LHCN-M2 (cell line): ENCODE results near the gene RFX1. TPM values are rescaled to one million over a fixed set of nuclear protein-coding genes. Genes with fewer than 3 reads are reported as not detected.
A peak's percentile ranks its signal among the peaks of the same experiment; 100 is the strongest.
"Not testable (repeated sequence)": the region's sequence is repeated elsewhere in the genome, so short reads cannot be mapped to it uniquely, and the experiment has no call there.

Source experiments
- DNase-seq: peaks from one replicate; pipeline ENCODE4 v3.0.0-alpha.2; 2012; ENCODE audit warnings: low read depth
- total RNA-seq: library from RNA; depleted of rRNA; stranded (reverse); fragments of >200 nt; gene quantifications from 2 replicates; pipeline ENCODE4 v1.2.3, GENCODE V29; 2014

The RFX1 gene
- total RNA-seq, 1 experiment from 2014 or later, result 2.2 TPM

GRCh38 chr19:13979244-13979615 lies 26.9 kb downstream of the RFX1 start:
- DNase-seq, result no peak

GRCh38 chr19:13978351-13979243 lies 27.5 kb downstream of the RFX1 start:
- DNase-seq, result no peak

- no peak for DNase-seq
Observed at GRCh38 chr19:13977803-13978202, 28.3 kb downstream of the RFX1 start.

- DNase-seq, result no peak
Observed at GRCh38 chr19:13976446-13976845, 29.7 kb downstream of the RFX1 start.

GRCh38 chr19:13975870-13976269 lies 30.2 kb downstream of the RFX1 start:
- no peak for DNase-seq

- no peak for DNase-seq
Observed at GRCh38 chr19:13974073-13974472, 32.0 kb downstream of the RFX1 start.

- not testable (repeated sequence) for DNase-seq
Observed at GRCh38 chr19:13973479-13973878, 32.6 kb downstream of the RFX1 start.

GRCh38 chr19:13972368-13973155 lies 33.6 kb downstream of the RFX1 start:
- no peak for DNase-seq

- not testable (repeated sequence) for DNase-seq
Observed at GRCh38 chr19:13971868-13972267, 34.3 kb downstream of the RFX1 start.

- DNase-seq, result no peak
Observed at GRCh38 chr19:13969897-13970296, 36.2 kb downstream of the RFX1 start.

- no peak for DNase-seq
Observed at GRCh38 chr19:13968999-13969398, 37.1 kb downstream of the RFX1 start.

- DNase-seq, result no peak
Observed at GRCh38 chr19:13968383-13968935, 37.7 kb downstream of the RFX1 start.

- not testable (repeated sequence) for DNase-seq
Observed at GRCh38 chr19:13967206-13967605, 38.9 kb downstream of the RFX1 start.

- DNase-seq, result no peak
Observed at GRCh38 chr19:13966684-13967128, 39.4 kb downstream of the RFX1 start.

GRCh38 chr19:13965926-13966683 lies 40.0 kb downstream of the RFX1 start:
- no peak for DNase-seq

- no peak for DNase-seq
Observed at GRCh38 chr19:13965377-13965896, 40.7 kb downstream of the RFX1 start.

- peak; percentile 87 for DNase-seq
Observed at GRCh38 chr19:13964776-13965175, 41.3 kb downstream of the RFX1 start.

- DNase-seq, result no peak
Observed at GRCh38 chr19:13963603-13964105, 42.5 kb downstream of the RFX1 start.

GRCh38 chr19:13962699-13963602 lies 43.2 kb downstream of the RFX1 start:
- no peak for DNase-seq
